ENCODE measurements around the gene CPED1.

DNA sequence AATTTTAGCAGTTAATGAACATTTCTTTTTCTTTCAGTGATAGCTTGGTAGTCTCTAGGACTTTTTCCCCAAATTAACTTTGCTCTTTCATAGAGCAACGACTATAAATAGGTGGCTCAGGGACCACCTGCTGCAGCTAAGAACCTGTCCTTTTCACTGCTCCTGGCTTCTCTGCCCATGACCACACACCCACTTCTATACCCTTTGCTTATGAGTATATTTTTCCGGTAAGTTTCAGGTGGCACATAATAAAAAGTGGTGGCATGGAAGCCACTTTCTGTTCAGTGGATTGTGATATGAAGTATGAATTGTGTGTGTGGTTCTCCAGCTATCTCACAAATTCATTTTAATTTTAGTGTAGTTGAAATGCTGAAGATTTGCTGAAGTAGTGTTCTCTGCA is 36.7 kb upstream of the CPED1 start:
- TF ChIP-seq, protein P1, sequence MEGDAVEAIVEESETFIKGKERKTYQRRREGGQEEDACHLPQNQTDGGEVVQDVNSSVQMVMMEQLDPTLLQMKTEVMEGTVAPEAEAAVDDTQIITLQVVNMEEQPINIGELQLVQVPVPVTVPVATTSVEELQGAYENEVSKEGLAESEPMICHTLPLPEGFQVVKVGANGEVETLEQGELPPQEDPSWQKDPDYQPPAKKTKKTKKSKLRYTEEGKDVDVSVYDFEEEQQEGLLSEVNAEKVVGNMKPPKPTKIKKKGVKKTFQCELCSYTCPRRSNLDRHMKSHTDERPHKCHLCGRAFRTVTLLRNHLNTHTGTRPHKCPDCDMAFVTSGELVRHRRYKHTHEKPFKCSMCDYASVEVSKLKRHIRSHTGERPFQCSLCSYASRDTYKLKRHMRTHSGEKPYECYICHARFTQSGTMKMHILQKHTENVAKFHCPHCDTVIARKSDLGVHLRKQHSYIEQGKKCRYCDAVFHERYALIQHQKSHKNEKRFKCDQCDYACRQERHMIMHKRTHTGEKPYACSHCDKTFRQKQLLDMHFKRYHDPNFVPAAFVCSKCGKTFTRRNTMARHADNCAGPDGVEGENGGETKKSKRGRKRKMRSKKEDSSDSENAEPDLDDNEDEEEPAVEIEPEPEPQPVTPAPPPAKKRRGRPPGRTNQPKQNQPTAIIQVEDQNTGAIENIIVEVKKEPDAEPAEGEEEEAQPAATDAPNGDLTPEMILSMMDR (IDR thresholded peaks at IDR 0.05) = no peak
- no peak for TF ChIP-seq EP300 (IDR thresholded peaks at IDR 0.05; ENCODE audit: low read depth)

Data from transverse colon (tissue), 3 donors.